ENCODE measurements around the gene TMEM212.
A peak's percentile ranks its signal among the peaks of the same experiment; 100 is the strongest.

TMEM212 gene

DNA sequence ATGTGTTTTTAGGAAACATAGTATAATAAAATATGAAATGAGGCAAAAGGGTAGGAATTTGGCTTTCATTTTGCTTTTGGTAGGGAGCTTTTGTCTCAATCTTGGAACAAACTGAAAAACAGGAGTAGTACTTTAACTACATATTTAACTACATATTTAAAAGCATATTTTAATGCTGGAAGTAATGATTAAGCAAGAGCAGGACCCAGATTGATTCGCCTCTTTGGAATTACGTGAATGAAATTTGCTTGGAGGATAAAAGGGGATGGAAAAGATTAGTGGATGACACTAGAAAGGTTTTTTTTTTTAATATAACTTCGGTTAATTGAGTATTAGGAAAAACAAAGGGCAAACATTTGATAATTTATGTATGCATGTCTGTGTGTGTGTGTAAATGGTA is 11.2 kb upstream of the TMEM212 start:
- Histone ChIP-seq H3K36me3 (ENCODE audit: control insufficient read depth in 1 of 2, insufficient read depth in 2 of 2, low read depth in 1 of 2, low read length in 2 of 2) (no peaks in the 10 kb centered on the region), H3K23ac (ENCODE audit: low read length in 2 of 2) (no peak overlapping the region), H2BK15ac (ENCODE audit: low read depth, poor library complexity, severe bottlenecking) (no peak overlapping the region), H3K27ac (ENCODE audit: low read length, poor library complexity, severe bottlenecking) (no peak overlapping the region), H3K4me3 (ENCODE audit: insufficient read depth in 1 of 2, low read depth in 1 of 2, low read length in 2 of 2) (no peak overlapping the region), H3K4me2 (ENCODE audit: low read length, poor library complexity, severe bottlenecking) (no peak overlapping the region), H3K4ac (ENCODE audit: low read depth in 1 of 2, low read length in 2 of 2) (no peak overlapping the region), H2BK5ac (ENCODE audit: low read depth, low read length, poor library complexity, severe bottlenecking) (no peak overlapping the region), H3K79me1 (replicated peaks; ENCODE audit: low read length, poor library complexity, severe bottlenecking) (no peaks in the 10 kb centered on the region), H4K8ac (ENCODE audit: low read length) (no peak overlapping the region), H3K14ac (ENCODE audit: low read length in 2 of 2) (no peak overlapping the region), H2AFZ (ENCODE audit: low read depth, low read length) (no peak overlapping the region), H3K18ac (ENCODE audit: low read depth in 1 of 2, low read length in 2 of 2) (no peak overlapping the region), H3K27me3 (ENCODE audit: control insufficient read depth in 1 of 2, insufficient read depth in 1 of 2, low read length in 2 of 2) (no peaks in the 10 kb centered on the region), H3K9me3 (ENCODE audit: control insufficient read depth, low read length) (no peaks in the 10 kb centered on the region), H3K4me1 (ENCODE audit: control insufficient read depth, insufficient read depth, low read depth, low read length) (peaks cover 3% of the 10 kb centered on the region), H2BK12ac (ENCODE audit: low read length in 2 of 2) (no peak overlapping the region), H3K9ac (ENCODE audit: low read length) (peak overlapping the region; percentile 56), H2AK5ac (ENCODE audit: low read length, severe bottlenecking) (no peak overlapping the region), H4K91ac (ENCODE audit: low read length) (no peak overlapping the region), H2BK120ac (ENCODE audit: low read depth, low read length) (no peak overlapping the region)
- 89% methylated on average over 2 of the region's 3 CpGs for WGBS
- no peak for DNase-seq

DNA sequence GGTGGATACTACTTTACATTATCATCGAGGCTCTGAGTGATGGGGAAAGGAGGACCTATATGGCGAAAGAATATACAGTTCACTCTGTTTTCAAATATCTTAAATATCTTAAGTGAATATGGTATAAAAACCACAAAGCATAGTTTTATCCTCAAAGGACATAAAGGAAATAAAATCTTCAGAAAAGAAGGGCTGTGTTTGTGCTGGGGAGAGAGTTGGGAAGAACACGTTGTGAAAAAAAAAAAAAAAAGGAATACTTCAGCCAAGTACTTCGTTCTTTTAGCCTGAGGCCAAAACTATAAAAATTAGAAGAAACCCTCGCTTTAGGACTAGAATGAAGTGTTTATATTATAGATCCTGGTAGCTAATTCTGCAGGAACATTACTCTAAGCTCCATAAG is 10.2 kb upstream of the TMEM212 start:
- WGBS = 40% methylated on average over 1 of the region's 5 CpGs
- Histone ChIP-seq H2BK120ac (ENCODE audit: low read depth, low read length) (no peak overlapping the region), H2BK5ac (ENCODE audit: low read depth, low read length, poor library complexity, severe bottlenecking) (no peak overlapping the region)

GRCh38 chr3:171833789-171834460 is 9.2 kb upstream of the TMEM212 start:
- Histone ChIP-seq H2AK5ac (ENCODE audit: low read length, severe bottlenecking) (no peak overlapping the region), H2BK120ac (ENCODE audit: low read depth, low read length) (no peak overlapping the region), H3K27ac (ENCODE audit: low read length, poor library complexity, severe bottlenecking) (no peak overlapping the region), H3K9ac (ENCODE audit: low read length) (peak overlapping the region; percentile 69), H3K4ac (ENCODE audit: low read depth in 1 of 2, low read length in 2 of 2) (no peak overlapping the region), H3K79me1 (replicated peaks; ENCODE audit: low read length, poor library complexity, severe bottlenecking) (no peaks in the 10 kb centered on the region), H3K4me2 (ENCODE audit: low read length, poor library complexity, severe bottlenecking) (no peak overlapping the region), H3K18ac (ENCODE audit: low read depth in 1 of 2, low read length in 2 of 2) (no peak overlapping the region), H3K14ac (ENCODE audit: low read length in 2 of 2) (no peak overlapping the region), H2AFZ (ENCODE audit: low read depth, low read length) (no peak overlapping the region), H3K27me3 (ENCODE audit: control insufficient read depth in 1 of 2, insufficient read depth in 1 of 2, low read length in 2 of 2) (no peaks in the 10 kb centered on the region), H4K91ac (ENCODE audit: low read length) (no peak overlapping the region), H2BK15ac (ENCODE audit: low read depth, poor library complexity, severe bottlenecking) (no peak overlapping the region), H3K4me3 (ENCODE audit: insufficient read depth in 1 of 2, low read depth in 1 of 2, low read length in 2 of 2) (no peak overlapping the region), H3K4me1 (ENCODE audit: control insufficient read depth, insufficient read depth, low read depth, low read length) (peaks cover 3% of the 10 kb centered on the region), H3K36me3 (ENCODE audit: control insufficient read depth in 1 of 2, insufficient read depth in 2 of 2, low read depth in 1 of 2, low read length in 2 of 2) (no peaks in the 10 kb centered on the region), H4K8ac (ENCODE audit: low read length) (no peak overlapping the region), H3K23ac (ENCODE audit: low read length in 2 of 2) (no peak overlapping the region), H3K9me3 (ENCODE audit: control insufficient read depth, low read length) (no peaks in the 10 kb centered on the region), H2BK12ac (ENCODE audit: low read length in 2 of 2) (no peak overlapping the region), H2BK5ac (ENCODE audit: low read depth, low read length, poor library complexity, severe bottlenecking) (no peak overlapping the region)
- DNase-seq = peak; percentile 72
- no CpG with 5 or more reads among the region's 3 CpGs for WGBS

More for the DNA sequence above, 10.2 kb upstream of the TMEM212 start:
- Histone ChIP-seq H2BK15ac (ENCODE audit: low read depth, poor library complexity, severe bottlenecking) (no peak overlapping the region), H3K9ac (ENCODE audit: low read length) (peak overlapping the region; percentile 48), H3K14ac (ENCODE audit: low read length in 2 of 2) (no peak overlapping the region), H4K91ac (ENCODE audit: low read length) (no peak overlapping the region), H3K27me3 (ENCODE audit: control insufficient read depth in 1 of 2, insufficient read depth in 1 of 2, low read length in 2 of 2) (no peaks in the 10 kb centered on the region), H2AK5ac (ENCODE audit: low read length, severe bottlenecking) (no peak overlapping the region), H2BK12ac (ENCODE audit: low read length in 2 of 2) (no peak overlapping the region), H4K8ac (ENCODE audit: low read length) (no peak overlapping the region), H3K79me1 (replicated peaks; ENCODE audit: low read length, poor library complexity, severe bottlenecking) (no peaks in the 10 kb centered on the region), H3K18ac (ENCODE audit: low read depth in 1 of 2, low read length in 2 of 2) (no peak overlapping the region), H3K9me3 (ENCODE audit: control insufficient read depth, low read length) (no peaks in the 10 kb centered on the region), H2AFZ (ENCODE audit: low read depth, low read length) (no peak overlapping the region), H3K4me1 (ENCODE audit: control insufficient read depth, insufficient read depth, low read depth, low read length) (peaks cover 3% of the 10 kb centered on the region), H3K23ac (ENCODE audit: low read length in 2 of 2) (no peak overlapping the region), H3K4me2 (ENCODE audit: low read length, poor library complexity, severe bottlenecking) (no peak overlapping the region), H3K4me3 (ENCODE audit: insufficient read depth in 1 of 2, low read depth in 1 of 2, low read length in 2 of 2) (no peak overlapping the region), H3K36me3 (ENCODE audit: control insufficient read depth in 1 of 2, insufficient read depth in 2 of 2, low read depth in 1 of 2, low read length in 2 of 2) (no peaks in the 10 kb centered on the region), H3K27ac (ENCODE audit: low read length, poor library complexity, severe bottlenecking) (no peak overlapping the region), H3K4ac (ENCODE audit: low read depth in 1 of 2, low read length in 2 of 2) (no peak overlapping the region)
- no peak for DNase-seq

DNA sequence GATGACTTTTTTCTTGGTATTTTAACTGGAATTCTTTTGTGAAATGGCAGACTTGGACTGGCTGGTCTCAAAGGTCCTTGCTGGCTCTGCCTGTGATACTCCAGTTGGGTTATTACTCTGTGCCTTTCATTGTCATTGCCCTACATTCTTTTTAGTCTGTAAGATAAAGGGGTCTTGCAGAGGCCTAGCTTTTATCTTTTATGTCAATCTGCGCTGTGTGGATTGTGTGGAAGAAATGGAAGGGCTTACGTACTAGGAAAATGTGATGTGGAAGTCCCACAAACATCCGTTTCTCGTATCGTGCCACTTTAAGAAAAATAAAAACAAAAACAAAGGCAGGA is 8.7 kb upstream of the TMEM212 start:
- Histone ChIP-seq H4K8ac (ENCODE audit: low read length) (no peak overlapping the region), H3K79me1 (replicated peaks; ENCODE audit: low read length, poor library complexity, severe bottlenecking) (no peaks in the 10 kb centered on the region), H3K36me3 (ENCODE audit: control insufficient read depth in 1 of 2, insufficient read depth in 2 of 2, low read depth in 1 of 2, low read length in 2 of 2) (no peaks in the 10 kb centered on the region), H2BK15ac (ENCODE audit: low read depth, poor library complexity, severe bottlenecking) (no peak overlapping the region), H3K14ac (ENCODE audit: low read length in 2 of 2) (no peak overlapping the region), H3K4me1 (ENCODE audit: control insufficient read depth, insufficient read depth, low read depth, low read length) (peaks cover 3% of the 10 kb centered on the region), H2AK5ac (ENCODE audit: low read length, severe bottlenecking) (peak overlapping the region; percentile 96), H3K4me3 (ENCODE audit: insufficient read depth in 1 of 2, low read depth in 1 of 2, low read length in 2 of 2) (no peak overlapping the region), H4K91ac (ENCODE audit: low read length) (no peak overlapping the region), H2BK5ac (ENCODE audit: low read depth, low read length, poor library complexity, severe bottlenecking) (no peak overlapping the region), H2BK12ac (ENCODE audit: low read length in 2 of 2) (no peak overlapping the region), H2BK120ac (ENCODE audit: low read depth, low read length) (no peak overlapping the region), H3K23ac (ENCODE audit: low read length in 2 of 2) (no peak overlapping the region), H3K9ac (ENCODE audit: low read length) (peak overlapping the region; percentile 69), H2AFZ (ENCODE audit: low read depth, low read length) (no peak overlapping the region), H3K9me3 (ENCODE audit: control insufficient read depth, low read length) (no peaks in the 10 kb centered on the region), H3K4ac (ENCODE audit: low read depth in 1 of 2, low read length in 2 of 2) (no peak overlapping the region), H3K27me3 (ENCODE audit: control insufficient read depth in 1 of 2, insufficient read depth in 1 of 2, low read length in 2 of 2) (no peaks in the 10 kb centered on the region), H3K4me2 (ENCODE audit: low read length, poor library complexity, severe bottlenecking) (no peak overlapping the region), H3K27ac (ENCODE audit: low read length, poor library complexity, severe bottlenecking) (no peak overlapping the region), H3K18ac (ENCODE audit: low read depth in 1 of 2, low read length in 2 of 2) (no peak overlapping the region)
- DNase-seq = no peak
- WGBS = 89% methylated on average over 5 of the region's 5 CpGs

All from mesenchymal stem cell (in vitro differentiated cells and primary cell).